ENCODE data around the gene RHOT2. TPM values are rescaled to one million over a fixed set of nuclear protein-coding genes. Genes with fewer than 3 reads are reported as not detected.

Gene RHOT2
- total and polyA plus RNA-seq, 9 donors: 31.6 to 88.7 (median 66.4) TPM

- Histone ChIP-seq H3K4me1 (ENCODE audit: control insufficient read depth, insufficient read depth, low read length) (peaks cover 16% of the 10 kb centered on the region), H3K36me3 (ENCODE audit: control insufficient read depth, insufficient read depth, low read length) (no peaks in the 10 kb centered on the region), H3K27ac (ENCODE audit: low read length) (no peak overlapping the region), H3K4me3 (ENCODE audit: low read length) (no peak overlapping the region), H3K27me3 (ENCODE audit: control insufficient read depth, insufficient read depth, low read length) (peaks cover 85% of the 10 kb centered on the region), H3K9me3 (replicated peaks; ENCODE audit: control insufficient read depth, low read depth, low read length) (no peaks in the 10 kb centered on the region)
- no peak for DNase-seq
- 87% methylated on average over 19 of the region's 19 CpGs for WGBS (ENCODE audit: insufficient coverage)
Measured at GRCh38 chr16:702341-702740, 34.4 kb downstream of the RHOT2 start.

- H3K27me3 ChIP-seq (ENCODE audit: control insufficient read depth, insufficient read depth, low read length): peaks cover 88% of the 10 kb centered on the region
- H3K4me3 ChIP-seq (ENCODE audit: low read length): no peak overlapping the region
- 81% methylated on average over 12 of the region's 12 CpGs for WGBS (ENCODE audit: insufficient coverage)
Measured at GRCh38 chr16:703406-703805, 35.5 kb downstream of the RHOT2 start.

GRCh38 chr16:704047-704446 is 36.1 kb downstream of the RHOT2 start:
- no peak overlapping the region for H3K4me3 ChIP-seq (ENCODE audit: low read length)
- H3K4me1 ChIP-seq (ENCODE audit: control insufficient read depth, insufficient read depth, low read length): peaks cover 16% of the 10 kb centered on the region
- no peak overlapping the region for H3K27ac ChIP-seq (ENCODE audit: low read length)
- H3K27me3 ChIP-seq (ENCODE audit: control insufficient read depth, insufficient read depth, low read length): peaks cover 93% of the 10 kb centered on the region
- DNase-seq: no peak
- no peaks in the 10 kb centered on the region for H3K36me3 ChIP-seq (ENCODE audit: control insufficient read depth, insufficient read depth, low read length)
- no peaks in the 10 kb centered on the region for H3K9me3 ChIP-seq (replicated peaks; ENCODE audit: control insufficient read depth, low read depth, low read length)
- 64% methylated on average over 5 of the region's 7 CpGs for WGBS (ENCODE audit: insufficient coverage)

More at GRCh38 chr16:703406-703805, 35.5 kb downstream of the RHOT2 start:
- Histone ChIP-seq H3K9me3 (replicated peaks; ENCODE audit: control insufficient read depth, low read depth, low read length) (no peaks in the 10 kb centered on the region), H3K4me1 (ENCODE audit: control insufficient read depth, insufficient read depth, low read length) (peaks cover 16% of the 10 kb centered on the region), H3K36me3 (ENCODE audit: control insufficient read depth, insufficient read depth, low read length) (no peaks in the 10 kb centered on the region), H3K27ac (ENCODE audit: low read length) (no peak overlapping the region)
- DNase-seq: no peak

GRCh38 chr16:704552-705380 is 36.8 kb downstream of the RHOT2 start:
- Histone ChIP-seq H3K36me3 (ENCODE audit: control insufficient read depth, insufficient read depth, low read length) (no peaks in the 10 kb centered on the region), H3K27me3 (ENCODE audit: control insufficient read depth, insufficient read depth, low read length) (peaks cover 92% of the 10 kb centered on the region), H3K9me3 (replicated peaks; ENCODE audit: control insufficient read depth, low read depth, low read length) (no peaks in the 10 kb centered on the region), H3K4me1 (ENCODE audit: control insufficient read depth, insufficient read depth, low read length) (peaks cover 20% of the 10 kb centered on the region), H3K27ac (ENCODE audit: low read length) (no peak overlapping the region), H3K4me3 (ENCODE audit: low read length) (no peak overlapping the region)
- DNase-seq: no peak
- 8% methylated on average over 35 of the region's 50 CpGs for WGBS (ENCODE audit: insufficient coverage)

GRCh38 chr16:705431-706188 is 37.7 kb downstream of the RHOT2 start, which contains the start of gene FBXL16:
TSS of gene FBXL16 (minus strand) at chr16:705801. CDS start at chr16:697405, 8,396 bp downstream.
- under 1% methylated on average over 104 of the region's 115 CpGs for WGBS (ENCODE audit: insufficient coverage)
- H3K4me3 ChIP-seq (ENCODE audit: low read length): no peak within 1 kb of the TSS
- no peaks in the 10 kb centered on the region for H3K9me3 ChIP-seq (replicated peaks; ENCODE audit: control insufficient read depth, low read depth, low read length)
- H3K27me3 ChIP-seq (ENCODE audit: control insufficient read depth, insufficient read depth, low read length): peaks cover 93% of the 10 kb centered on the region
- no peak for DNase-seq
- no peak within 1 kb of the TSS for H3K27ac ChIP-seq (ENCODE audit: low read length)
- H3K36me3 ChIP-seq (ENCODE audit: control insufficient read depth, insufficient read depth, low read length): no peaks in the 10 kb centered on the region
- H3K4me1 ChIP-seq (ENCODE audit: control insufficient read depth, insufficient read depth, low read length): peaks cover 28% of the 10 kb centered on the region

GRCh38 chr16:706189-707061 is 38.5 kb downstream of the RHOT2 start:
- Histone ChIP-seq H3K4me1 (ENCODE audit: control insufficient read depth, insufficient read depth, low read length) (peaks cover 30% of the 10 kb centered on the region), H3K27me3 (ENCODE audit: control insufficient read depth, insufficient read depth, low read length) (peaks cover 93% of the 10 kb centered on the region), H3K4me3 (ENCODE audit: low read length) (no peak overlapping the region), H3K9me3 (replicated peaks; ENCODE audit: control insufficient read depth, low read depth, low read length) (no peaks in the 10 kb centered on the region), H3K27ac (ENCODE audit: low read length) (no peak overlapping the region), H3K36me3 (ENCODE audit: control insufficient read depth, insufficient read depth, low read length) (no peaks in the 10 kb centered on the region)
- no peak for DNase-seq
- WGBS (ENCODE audit: insufficient coverage): 3% methylated on average over 48 of the region's 49 CpGs

GRCh38 chr16:707062-707538 is 39.2 kb downstream of the RHOT2 start:
- no peak overlapping the region for H3K4me3 ChIP-seq (ENCODE audit: low read length)
- WGBS (ENCODE audit: insufficient coverage): 33% methylated on average over 14 of the region's 14 CpGs
- H3K36me3 ChIP-seq (ENCODE audit: control insufficient read depth, insufficient read depth, low read length): no peaks in the 10 kb centered on the region
- H3K27me3 ChIP-seq (ENCODE audit: control insufficient read depth, insufficient read depth, low read length): peaks cover 90% of the 10 kb centered on the region
- no peak overlapping the region for H3K27ac ChIP-seq (ENCODE audit: low read length)
- no peaks in the 10 kb centered on the region for H3K9me3 ChIP-seq (replicated peaks; ENCODE audit: control insufficient read depth, low read depth, low read length)
- no peak for DNase-seq
- H3K4me1 ChIP-seq (ENCODE audit: control insufficient read depth, insufficient read depth, low read length): peaks cover 36% of the 10 kb centered on the region

GRCh38 chr16:708019-708418 is 40.1 kb downstream of the RHOT2 start:
- H3K27me3 ChIP-seq (ENCODE audit: control insufficient read depth, insufficient read depth, low read length): peaks cover 84% of the 10 kb centered on the region

GRCh38 chr16:708959-709358 is 41.0 kb downstream of the RHOT2 start:
- 84% methylated on average over 4 of the region's 4 CpGs for WGBS (ENCODE audit: insufficient coverage)
- peaks cover 78% of the 10 kb centered on the region for H3K27me3 ChIP-seq (ENCODE audit: control insufficient read depth, insufficient read depth, low read length)
- H3K9me3 ChIP-seq (replicated peaks; ENCODE audit: control insufficient read depth, low read depth, low read length): no peaks in the 10 kb centered on the region
- no peak for DNase-seq
- no peaks in the 10 kb centered on the region for H3K36me3 ChIP-seq (ENCODE audit: control insufficient read depth, insufficient read depth, low read length)
- peaks cover 36% of the 10 kb centered on the region for H3K4me1 ChIP-seq (ENCODE audit: control insufficient read depth, insufficient read depth, low read length)
- H3K27ac ChIP-seq (ENCODE audit: low read length): no peak overlapping the region
- no peak overlapping the region for H3K4me3 ChIP-seq (ENCODE audit: low read length)

More at GRCh38 chr16:708019-708418, 40.1 kb downstream of the RHOT2 start:
- Histone ChIP-seq H3K4me3 (ENCODE audit: low read length) (no peak overlapping the region), H3K4me1 (ENCODE audit: control insufficient read depth, insufficient read depth, low read length) (peaks cover 36% of the 10 kb centered on the region), H3K9me3 (replicated peaks; ENCODE audit: control insufficient read depth, low read depth, low read length) (no peaks in the 10 kb centered on the region), H3K36me3 (ENCODE audit: control insufficient read depth, insufficient read depth, low read length) (no peaks in the 10 kb centered on the region), H3K27ac (ENCODE audit: low read length) (no peak overlapping the region)
- WGBS (ENCODE audit: insufficient coverage): 50% methylated on average over 1 of the region's 3 CpGs
- no peak for DNase-seq

Data from muscle of leg (tissue), 11 donors.